Measurements from ENCODE around the gene ALCAM.
A peak's percentile ranks its signal among the peaks of the same experiment; 100 is the strongest.
"Not testable (repeated sequence)": the region's sequence is repeated elsewhere in the genome, so short reads cannot be mapped to it uniquely, and the experiment has no call there.

ALCAM gene

GRCh38 chr3:105356988-105357387 is 9.7 kb upstream of the ALCAM start:
- DNase-seq, result no peak

GRCh38 chr3:105359098-105359762 is 7.5 kb upstream of the ALCAM start:
- DNase-seq, result peak; percentile 72

GRCh38 chr3:105360003-105360402 is 6.7 kb upstream of the ALCAM start:
- peak; percentile 48 for DNase-seq

- peak; percentile 73 for DNase-seq
These were observed 4.6 kb upstream of the ALCAM start for GRCh38 chr3:105362021-105362665.

GRCh38 chr3:105364128-105364527 is 2.6 kb upstream of the ALCAM start:
- DNase-seq, result peak; percentile 83

GRCh38 chr3:105365081-105365390 is 1.7 kb upstream of the ALCAM start:
- peak; percentile 19 for DNase-seq

- DNase-seq, result peak; percentile 73
These were observed 1.1 kb upstream of the ALCAM start for GRCh38 chr3:105365391-105366325.

- no peak for DNase-seq
These were observed 325 bp downstream of the ALCAM start for GRCh38 chr3:105367063-105367405.

- DNase-seq, result peak; percentile 64
These were observed 901 bp downstream of the ALCAM start for GRCh38 chr3:105367406-105368213.

GRCh38 chr3:105368566-105369499 is 2.1 kb downstream of the ALCAM start:
- DNase-seq, result peak; percentile 63

- peak; percentile 76 for DNase-seq
These were observed 3.0 kb downstream of the ALCAM start for GRCh38 chr3:105369500-105370371.

GRCh38 chr3:105373383-105373782 is 6.7 kb downstream of the ALCAM start:
- DNase-seq, result no peak

GRCh38 chr3:105375750-105376511 is 9.2 kb downstream of the ALCAM start:
- DNase-seq, result no peak

GRCh38 chr3:105377716-105378115 is 11.0 kb downstream of the ALCAM start:
- no peak for DNase-seq

GRCh38 chr3:105385179-105385578 is 18.5 kb downstream of the ALCAM start:
- no peak for DNase-seq

GRCh38 chr3:105385819-105386508 is 19.3 kb downstream of the ALCAM start:
- no peak for DNase-seq

GRCh38 chr3:105387122-105387751 is 20.5 kb downstream of the ALCAM start:
- peak; percentile 26 for DNase-seq

- DNase-seq, result no peak
These were observed 21.5 kb downstream of the ALCAM start for GRCh38 chr3:105388176-105388575.

GRCh38 chr3:105389759-105390158 is 23.1 kb downstream of the ALCAM start:
- DNase-seq, result not testable (repeated sequence)

All from fibroblast of skin of right quadriceps (primary cell).